Stimulated activated CD4-positive, alpha-beta T cell treated with anti-CD3 and anti-CD28 coated beads, TNF-alpha, amount 100 ng/mL, for 4 hours (primary cell): Measurements from ENCODE around the gene SYT1.
"Not testable (repeated sequence)": the region's sequence is repeated elsewhere in the genome, so short reads cannot be mapped to it uniquely, and the experiment has no call there.

Source experiments
- DNase-seq, 3 experiments: peaks; one replicate each; pipeline ENCODE4 v3.0.0-alpha.2; 2020; ENCODE audit warnings: low read depth in 3 of 3

SYT1 gene

GRCh38 chr12:79400481-79400880 is 535.9 kb downstream of the SYT1 start:
- no peak for DNase-seq

DNA sequence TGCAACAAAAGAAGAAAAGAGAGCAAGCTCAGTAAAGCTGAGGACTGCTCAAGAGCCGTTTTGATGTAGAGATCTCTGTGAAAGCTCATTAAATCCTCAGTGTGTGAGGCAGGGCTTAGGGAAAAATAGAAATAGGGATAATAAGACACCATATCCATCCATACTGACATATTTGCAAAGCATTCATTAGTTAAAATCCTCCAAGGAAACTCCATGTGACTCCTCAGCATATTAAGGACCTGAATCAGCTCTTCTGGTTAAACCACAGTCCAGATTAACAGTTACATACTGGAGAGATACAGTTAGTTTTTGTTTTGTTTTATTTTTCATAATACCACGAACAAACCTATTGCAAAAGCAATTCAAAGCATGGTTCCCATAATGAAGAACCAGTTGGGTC is 538.0 kb downstream of the SYT1 start:
- no peak for DNase-seq

DNA sequence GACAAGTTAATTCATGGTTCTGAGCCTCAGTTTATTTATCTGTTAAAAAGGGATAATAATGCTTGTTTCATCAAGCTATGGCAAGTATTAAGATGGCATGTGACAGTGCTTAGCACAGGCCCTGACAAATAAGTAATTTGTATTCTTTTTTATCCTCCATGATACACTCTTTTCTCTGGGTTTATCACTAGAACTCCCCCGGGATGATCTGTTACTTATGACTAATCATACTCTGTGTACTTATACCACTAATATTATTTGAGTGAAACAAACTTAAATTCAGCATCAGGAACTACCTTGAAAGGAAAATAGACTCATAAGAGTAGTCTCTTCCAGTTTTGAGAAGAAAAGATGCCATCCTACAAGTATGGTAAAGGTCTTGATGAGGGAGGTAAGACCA is 542.4 kb downstream of the SYT1 start:
- no peak for DNase-seq

DNA sequence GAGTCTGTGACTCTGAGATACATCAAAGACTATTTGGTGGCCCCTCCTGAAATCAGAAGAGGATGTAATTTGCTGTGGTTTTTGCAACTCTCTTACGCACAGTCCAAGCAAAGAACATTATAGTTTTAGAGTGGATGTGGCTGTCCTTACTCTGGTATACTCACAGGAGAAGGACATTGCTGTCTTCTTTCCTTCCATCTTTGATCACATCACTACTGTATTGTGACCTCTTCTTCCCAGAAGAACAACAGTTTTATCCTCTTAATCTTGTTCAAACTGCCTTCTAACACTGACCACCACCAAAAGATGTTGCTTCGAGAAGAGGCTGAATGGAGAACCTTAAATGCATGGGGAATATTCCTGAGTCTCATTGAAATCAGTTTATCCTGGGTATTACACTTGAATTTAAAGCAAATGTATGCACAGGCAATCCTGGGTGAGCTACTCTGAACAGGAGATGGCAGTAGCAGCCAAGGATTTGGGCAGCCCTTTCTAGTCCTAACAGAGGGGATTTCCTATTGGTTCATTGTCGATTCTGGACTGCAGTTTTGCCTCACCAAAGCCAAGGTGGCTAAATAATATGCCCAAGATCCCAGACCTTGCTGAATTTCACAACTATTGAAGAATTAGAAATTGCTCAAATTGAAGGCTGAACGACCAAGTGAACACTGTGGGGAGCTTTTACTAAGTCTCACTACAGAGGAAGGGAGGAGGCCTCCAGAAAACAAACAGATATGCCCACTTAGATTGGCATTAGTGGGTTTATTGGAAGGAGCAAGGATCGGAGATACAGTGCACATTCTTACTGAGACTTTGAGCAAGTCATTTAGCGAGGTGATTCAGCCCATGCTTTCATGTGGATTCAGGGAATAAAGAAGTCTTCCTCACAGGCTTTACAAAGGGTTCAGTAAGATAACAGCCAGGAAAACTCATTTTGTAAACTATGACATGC is 543.4 kb downstream of the SYT1 start:
- no peak for DNase-seq

- no peak for DNase-seq
These were observed 544.1 kb downstream of the SYT1 start for GRCh38 chr12:79408689-79409088.

DNA sequence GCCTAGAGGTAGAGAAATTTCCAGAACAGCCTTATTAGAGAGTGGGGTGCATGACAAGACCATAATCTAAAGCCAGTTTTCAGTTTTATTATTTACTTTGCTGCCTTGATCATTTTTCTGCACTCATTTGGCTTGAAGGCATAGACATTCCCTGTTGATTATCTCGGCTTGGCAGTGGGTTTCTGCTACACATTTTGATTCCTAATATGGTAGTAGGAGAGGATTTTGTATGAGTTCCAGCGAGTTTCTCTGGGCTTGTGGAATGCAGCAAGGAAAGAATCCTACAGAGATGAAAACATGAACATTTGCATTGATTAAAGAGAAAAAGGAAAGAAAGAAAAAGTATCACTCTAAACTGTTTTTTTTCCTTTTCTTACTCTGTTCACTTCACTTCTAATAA is 545.0 kb downstream of the SYT1 start:
- DNase-seq, result no peak

DNA sequence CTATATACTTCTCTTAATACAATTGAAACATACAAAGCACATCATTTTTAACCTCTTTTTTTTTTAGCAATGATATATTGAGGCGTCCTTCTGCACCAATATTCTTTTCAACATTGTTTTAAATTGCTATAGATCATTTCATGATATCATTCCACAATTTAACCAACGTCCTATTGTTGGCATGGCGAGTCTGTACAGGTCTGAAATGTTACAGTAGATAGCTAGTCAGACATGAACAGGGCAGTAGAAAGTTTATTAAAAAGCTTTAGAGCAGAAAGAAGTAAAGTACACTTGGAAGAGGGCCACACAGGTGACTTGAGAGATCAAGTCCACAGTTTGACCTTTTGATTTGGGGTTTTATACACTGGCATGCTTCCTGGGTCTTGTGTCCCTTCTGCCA is 547.2 kb downstream of the SYT1 start:
- no peak for DNase-seq

DNA sequence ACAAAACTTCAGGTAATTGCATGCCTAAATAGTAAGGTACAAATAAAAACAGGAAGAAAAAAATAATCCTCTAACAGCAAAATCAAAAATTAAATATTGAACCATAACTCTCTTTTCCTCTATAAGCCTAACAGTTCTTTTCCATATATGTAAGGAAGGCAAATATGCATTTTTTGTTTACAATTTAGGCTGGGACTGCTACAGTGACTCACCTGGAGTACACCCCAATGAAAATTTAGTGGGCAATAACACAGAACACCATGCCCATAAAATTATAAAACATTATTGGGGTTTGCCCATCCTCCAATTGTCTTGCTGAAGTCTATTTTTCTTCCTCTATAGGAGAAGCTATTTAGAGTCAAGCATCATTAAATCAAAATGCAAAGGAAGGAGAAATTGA is 549.2 kb downstream of the SYT1 start:
- no peak for DNase-seq

- no peak for DNase-seq
These were observed 549.7 kb downstream of the SYT1 start for GRCh38 chr12:79414252-79414651.

DNA sequence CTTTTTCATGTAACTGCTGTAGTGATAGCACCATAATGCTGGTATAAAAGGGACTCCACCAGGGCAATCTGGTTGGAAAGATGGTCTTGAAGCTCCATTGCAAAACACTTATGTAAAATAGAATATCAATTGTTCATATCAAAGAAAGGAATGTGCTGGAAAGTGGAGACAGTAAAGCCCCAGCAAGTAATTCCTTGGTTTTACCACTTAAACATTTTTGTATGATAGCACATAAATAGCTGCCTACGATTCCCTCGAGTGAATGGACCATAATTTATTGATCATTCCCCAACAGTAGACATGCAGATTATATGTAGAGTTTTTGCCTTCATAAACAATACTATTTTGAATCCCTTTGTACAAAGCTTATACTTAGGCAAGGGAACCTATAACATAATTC is 550.7 kb downstream of the SYT1 start:
- DNase-seq, result no peak

DNA sequence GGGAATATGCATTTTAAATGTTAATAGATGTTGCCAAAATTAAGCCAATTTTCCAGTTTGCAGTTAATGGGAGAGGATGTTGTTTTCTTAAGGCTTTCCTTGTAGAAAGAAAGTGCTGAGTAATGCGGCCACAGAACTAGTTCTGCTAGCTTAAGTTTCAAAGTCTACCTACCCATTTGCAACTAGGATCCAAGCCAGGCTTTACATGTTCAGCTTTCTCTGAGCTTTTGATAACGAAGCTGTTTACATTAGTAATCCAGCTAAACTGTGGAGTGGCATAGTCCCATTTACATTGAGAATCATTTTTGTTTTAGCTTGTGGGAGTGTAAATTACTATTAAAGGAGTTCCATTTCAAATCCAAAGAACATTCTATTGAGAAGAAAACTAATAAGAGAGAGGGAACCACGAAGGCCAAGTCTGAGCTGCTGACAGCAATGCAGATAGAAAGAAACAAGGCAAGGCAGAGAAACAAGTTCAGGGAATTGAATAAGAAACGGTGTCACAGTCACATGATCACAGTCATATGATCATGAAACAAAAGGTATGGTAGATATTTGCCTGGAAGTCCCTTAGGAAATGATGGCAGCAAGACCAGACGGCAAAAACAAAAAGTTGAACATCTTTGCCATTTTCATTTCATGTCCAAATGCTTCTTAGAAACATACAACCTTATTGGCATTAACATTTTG is 551.3 kb downstream of the SYT1 start:
- DNase-seq, result no peak

DNA sequence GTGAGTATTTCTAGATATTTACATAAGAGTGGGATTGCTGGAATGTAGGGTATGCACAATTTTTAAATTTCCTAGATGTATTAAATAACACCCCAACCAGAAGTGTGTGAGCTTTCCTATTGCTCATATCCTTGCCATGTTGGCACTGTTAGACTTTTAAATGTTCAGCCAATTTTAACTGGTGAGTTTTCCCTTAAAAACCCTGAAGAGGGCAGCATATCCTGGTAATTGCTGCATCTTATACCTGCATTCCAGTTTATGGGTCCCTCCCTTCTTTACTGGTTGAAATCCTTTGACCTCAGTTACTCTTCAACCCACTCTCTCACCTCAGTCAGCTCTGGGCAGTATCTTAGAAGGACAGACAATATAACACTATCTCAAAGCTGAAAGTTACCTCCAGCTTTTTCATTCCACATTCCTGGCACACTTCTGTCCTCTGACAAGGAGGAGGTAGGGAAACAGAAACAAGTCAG is 555.6 kb downstream of the SYT1 start:
- no peak for DNase-seq

DNA sequence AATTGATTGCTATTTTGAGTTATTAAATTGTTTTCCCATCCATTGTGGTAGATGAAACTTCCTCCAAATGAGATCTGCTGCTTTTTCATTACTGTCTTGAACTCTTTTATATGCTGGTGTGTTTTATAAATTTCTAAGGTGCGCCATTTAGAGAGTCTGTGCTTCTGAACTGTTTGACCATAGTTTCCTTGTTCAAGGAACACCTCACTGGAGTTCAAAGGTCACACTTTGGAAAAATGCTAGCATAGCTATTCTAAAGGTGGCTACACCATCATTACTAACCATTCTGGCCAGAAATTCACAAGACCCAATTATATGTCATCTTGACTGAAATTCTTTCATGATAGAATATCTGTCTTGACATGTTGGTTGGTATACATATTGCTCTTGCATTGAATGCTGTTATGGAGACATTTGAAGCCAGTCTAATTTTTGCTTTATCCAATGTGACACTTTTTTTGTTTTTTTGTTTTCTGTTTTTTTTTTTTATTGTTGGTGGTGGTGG is 556.7 kb downstream of the SYT1 start:
- no peak for DNase-seq

DNA sequence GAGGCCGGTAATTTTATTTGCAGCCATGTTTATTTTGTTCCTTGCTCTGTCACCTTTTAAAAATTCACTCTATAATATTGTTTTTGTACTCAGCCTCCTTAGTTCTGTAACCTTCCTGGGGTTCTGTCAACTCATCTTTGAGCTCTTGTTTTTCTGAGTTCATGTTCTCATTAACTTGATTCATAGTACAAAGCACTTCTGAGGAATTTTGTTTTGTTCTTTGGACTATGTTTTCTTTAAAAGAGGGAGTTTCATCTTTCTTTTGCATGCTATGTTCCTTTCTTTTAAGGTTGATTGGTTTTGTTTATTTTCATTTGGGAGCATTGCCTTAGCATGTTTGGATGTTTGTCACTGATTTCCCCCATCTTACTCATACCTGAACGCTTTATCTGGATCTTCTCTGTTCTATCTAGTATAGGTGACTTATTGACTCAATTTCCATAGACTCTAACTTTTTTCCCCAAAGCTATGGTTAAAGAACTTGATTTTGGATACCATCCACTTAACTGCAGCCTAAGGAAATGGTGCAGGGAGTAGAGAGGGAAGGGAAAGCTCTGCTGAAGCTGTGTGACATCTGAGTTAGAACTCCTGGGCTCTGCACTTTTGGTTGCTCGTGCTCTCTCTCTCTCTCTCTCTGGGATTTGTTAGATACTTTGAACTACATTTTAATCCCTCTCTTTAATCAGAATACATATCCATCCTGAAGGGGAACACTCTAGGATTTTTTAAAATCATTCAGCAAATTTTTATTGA is 557.7 kb downstream of the SYT1 start:
- no peak for DNase-seq

DNA sequence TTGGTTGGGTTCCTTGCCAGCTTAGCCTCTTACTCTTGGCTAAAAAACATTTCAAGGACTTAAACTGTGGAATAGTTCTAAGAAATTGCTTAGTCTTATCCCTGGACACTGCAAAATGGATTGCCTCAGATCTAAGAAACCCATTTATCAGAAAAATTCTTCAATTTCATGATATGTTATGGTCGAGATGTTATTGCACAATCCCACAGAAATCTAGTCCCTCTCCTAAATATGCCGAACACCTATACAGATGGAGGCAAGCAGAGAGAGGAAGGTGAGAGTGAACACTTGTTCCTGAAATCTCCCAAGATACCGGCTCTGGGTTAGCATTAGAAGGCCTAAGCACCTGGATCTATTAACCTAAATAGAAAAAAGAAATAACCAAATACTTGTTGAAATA is 559.0 kb downstream of the SYT1 start:
- DNase-seq, result no peak

DNA sequence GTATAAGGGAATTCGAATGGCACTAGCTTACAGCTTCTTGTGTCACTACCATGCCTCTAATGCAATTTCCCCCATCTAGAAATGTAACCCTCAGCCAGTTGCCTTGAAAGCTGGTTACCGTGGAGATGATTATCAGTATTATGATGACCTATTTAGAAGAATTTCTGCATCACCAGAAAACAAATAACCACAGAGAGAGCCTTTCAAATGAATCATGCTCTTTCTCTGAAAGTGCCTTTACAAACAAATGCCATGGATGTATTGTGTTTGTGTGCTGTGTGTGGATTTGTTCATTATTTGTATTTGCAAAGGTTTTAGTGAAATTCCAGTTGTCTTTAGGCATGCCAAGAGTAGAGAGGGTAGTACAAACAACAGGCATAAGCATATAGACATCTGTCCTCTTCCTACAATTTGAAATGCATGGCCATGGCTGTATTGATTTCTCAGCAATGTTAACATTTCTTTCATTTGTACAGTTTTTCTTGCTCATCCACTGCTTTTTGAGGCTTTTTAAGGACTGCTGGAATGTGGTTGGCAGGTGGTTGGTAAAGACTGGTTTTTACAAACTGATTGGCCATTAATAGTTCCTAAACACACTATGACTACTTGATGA is 559.6 kb downstream of the SYT1 start:
- no peak for DNase-seq

- no peak for DNase-seq
These were observed 561.5 kb downstream of the SYT1 start for GRCh38 chr12:79426121-79426520.

GRCh38 chr12:79426744-79427143 is 562.2 kb downstream of the SYT1 start:
- DNase-seq, result not testable (repeated sequence)

DNA sequence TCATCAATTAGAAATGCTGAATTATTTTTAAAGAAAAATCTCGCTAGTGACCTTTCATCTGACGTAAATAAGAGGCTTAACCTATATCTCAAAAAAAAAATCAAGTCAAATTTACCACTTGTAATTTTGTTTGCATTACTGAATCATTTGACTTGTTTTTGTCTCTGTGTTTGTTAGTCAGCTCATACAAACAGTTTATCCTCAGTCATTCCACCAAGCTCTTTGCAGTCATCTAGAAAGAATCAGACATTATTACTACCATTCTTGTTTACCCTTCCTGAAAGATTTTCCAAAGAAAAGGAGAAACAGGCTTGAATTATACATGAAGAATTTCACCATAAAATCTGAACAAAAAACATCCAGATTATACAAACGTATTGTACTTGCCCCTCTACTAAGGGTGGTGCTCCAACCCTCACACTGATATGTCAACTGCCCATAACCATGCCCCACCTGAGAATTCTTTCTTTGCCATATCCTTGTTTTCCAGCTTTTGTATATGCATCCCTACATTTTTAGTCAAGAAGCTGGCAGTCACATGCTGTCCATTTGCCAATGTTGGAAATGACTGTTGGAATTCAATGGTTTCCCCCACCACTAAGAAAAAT is 569.0 kb downstream of the SYT1 start:
- no peak for DNase-seq

- no peak for DNase-seq
These were observed 570.0 kb downstream of the SYT1 start for GRCh38 chr12:79434561-79434960.

DNA sequence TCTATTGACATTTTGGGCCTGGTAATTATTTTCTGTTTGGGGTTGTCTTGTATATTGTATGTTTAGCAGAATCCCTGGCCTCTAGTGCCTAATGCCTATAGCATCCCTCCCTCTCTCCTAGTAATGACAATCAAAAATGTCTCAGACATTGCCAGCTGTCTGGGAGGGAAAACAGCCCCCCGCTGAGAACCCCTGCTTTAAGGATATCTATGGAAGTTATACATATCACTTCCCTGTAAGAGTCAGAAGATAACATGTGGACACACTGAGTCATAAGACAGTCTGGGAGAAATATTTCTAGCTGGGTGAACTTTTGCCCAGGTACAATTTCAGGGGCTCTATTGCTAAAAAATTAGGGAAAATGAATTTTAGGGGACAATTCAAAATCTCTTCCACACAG is 571.2 kb downstream of the SYT1 start:
- no peak for DNase-seq
